ENCODE results near the gene AMELX.

GRCh38 chrX:11342673-11343072 is 49.5 kb downstream of the AMELX start:
- TF ChIP-seq CTCF (IDR thresholded peaks at IDR 0.05) (no peak), POLR2AphosphoS5 (IDR thresholded peaks at IDR 0.05; ENCODE audit: insufficient read depth in 1 of 2, low read depth in 1 of 2) (no peak)
